ENCODE data around the gene GNAO1.
A peak's percentile ranks its signal among the peaks of the same experiment; 100 is the strongest.

GNAO1 gene

GRCh38 chr16:56191156-56191815, at the start of gene GNAO1:
Gene GNAO1, plus strand, starts transcription at chr16:56191489. Its CDS starts 747 bp downstream, at chr16:56192236.
- DNase-seq, result peak; percentile 55

GRCh38 chr16:56143666-56144065, 47.6 kb upstream of the GNAO1 start:
- no peak for DNase-seq

GRCh38 chr16:56145369-56145768, 45.9 kb upstream of the GNAO1 start:
- no peak for DNase-seq

GRCh38 chr16:56151621-56152020, 39.7 kb upstream of the GNAO1 start:
- no peak for DNase-seq

GRCh38 chr16:56161658-56162057, 29.6 kb upstream of the GNAO1 start:
- no peak for DNase-seq

GRCh38 chr16:56163089-56163488, 28.2 kb upstream of the GNAO1 start:
- DNase-seq, result no peak

- DNase-seq, result no peak
Observed at GRCh38 chr16:56163938-56164337, 27.4 kb upstream of the GNAO1 start.

- DNase-seq, result no peak
Observed at GRCh38 chr16:56164636-56165035, 26.7 kb upstream of the GNAO1 start.

GRCh38 chr16:56174411-56174810, 16.9 kb upstream of the GNAO1 start:
- no peak for DNase-seq

GRCh38 chr16:56181401-56181800, 9.9 kb upstream of the GNAO1 start:
- no peak for DNase-seq

- no peak for DNase-seq
Observed at GRCh38 chr16:56183266-56183665, 8.0 kb upstream of the GNAO1 start.

GRCh38 chr16:56190048-56190676, 1.1 kb upstream of the GNAO1 start:
- no peak for DNase-seq

GRCh38 chr16:56190677-56191155, 573 bp upstream of the GNAO1 start:
- no peak for DNase-seq

GRCh38 chr16:56191835-56192634, 746 bp downstream of the GNAO1 start:
- DNase-seq, result no peak

GRCh38 chr16:56192635-56192945, 1.3 kb downstream of the GNAO1 start:
- no peak for DNase-seq

GRCh38 chr16:56192986-56193945, 2.0 kb downstream of the GNAO1 start:
- no peak for DNase-seq

GRCh38 chr16:56193951-56194726, 2.9 kb downstream of the GNAO1 start:
- peak; percentile 65 for DNase-seq

GRCh38 chr16:56195151-56195550, 3.9 kb downstream of the GNAO1 start:
- DNase-seq, result no peak

GRCh38 chr16:56196381-56196780, 5.1 kb downstream of the GNAO1 start:
- DNase-seq, result no peak

- DNase-seq, result no peak
Observed at GRCh38 chr16:56197192-56197992, 6.1 kb downstream of the GNAO1 start.

All from NCI-H1417 treated with DMSO at 0.1 percent for 48 hours (cell line).